ENCODE measurements around the gene GLP2R.

GLP2R gene

DNA sequence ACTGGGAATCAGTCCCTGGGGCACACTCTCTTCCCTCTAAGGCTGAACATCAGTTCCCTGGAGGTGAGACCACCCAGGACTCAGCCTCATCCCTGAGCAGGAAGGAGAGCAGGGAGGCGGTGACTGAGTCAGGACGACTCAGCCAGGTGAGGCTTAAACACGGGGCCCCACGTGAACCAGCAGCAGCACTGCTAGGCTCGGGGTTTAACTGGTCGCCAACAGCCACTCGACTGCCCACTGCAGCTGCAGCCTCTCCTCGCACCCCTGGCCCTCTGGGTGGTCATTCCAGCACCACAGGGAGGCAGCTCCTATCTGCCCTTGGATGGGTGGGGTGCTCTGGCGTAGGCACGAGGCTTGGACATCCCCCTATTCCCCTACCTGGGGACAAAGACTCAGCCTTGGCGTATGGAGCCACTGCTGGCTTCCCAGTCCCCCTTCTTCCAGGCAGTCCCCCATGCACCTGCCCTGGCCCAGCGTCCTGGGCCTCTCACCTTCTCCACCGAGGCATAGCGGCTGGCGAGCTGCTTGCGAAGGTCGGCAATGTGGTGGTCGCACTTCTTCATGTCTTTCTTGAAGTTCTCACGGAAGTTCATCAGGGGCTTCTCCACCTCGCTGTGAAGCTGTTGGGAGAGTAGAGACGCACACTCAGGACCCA, 100.6 kb downstream of the GLP2R start:
- DNase-seq = no peak

DNA sequence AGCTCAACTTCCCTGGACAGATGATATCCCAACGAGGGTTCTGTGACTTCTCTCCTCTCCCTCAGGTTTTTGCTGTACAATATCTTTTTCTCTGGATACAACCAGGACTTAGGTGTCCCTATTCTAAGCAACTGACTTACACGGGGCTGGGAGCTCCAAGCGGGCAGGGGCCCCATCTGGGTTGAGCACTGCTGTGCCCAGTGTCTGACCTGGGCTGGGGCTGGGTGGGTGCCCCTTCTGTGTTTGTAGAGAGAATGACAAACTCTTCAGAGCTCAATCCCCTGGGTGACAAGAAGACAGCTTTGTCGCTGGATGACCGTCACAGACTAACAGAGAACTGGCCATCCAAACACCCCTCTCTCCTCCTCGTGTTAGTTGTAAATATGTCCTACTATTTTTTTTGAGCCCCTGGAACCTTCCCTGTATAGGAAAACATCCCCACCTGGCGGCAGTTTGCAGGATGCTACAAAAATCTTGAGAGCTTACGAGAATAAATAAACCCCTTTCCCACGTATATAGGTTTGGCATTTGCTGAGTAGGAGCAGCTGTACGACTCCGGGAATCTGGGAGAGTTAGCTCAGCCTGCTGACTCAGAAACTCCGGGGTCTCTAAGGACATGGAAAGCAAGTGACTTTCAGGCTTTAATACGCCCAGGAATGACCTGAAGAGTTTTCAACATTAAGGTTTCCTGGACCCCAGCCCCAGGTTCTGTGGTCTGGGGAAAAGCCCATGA, 103.0 kb downstream of the GLP2R start:
- DNase-seq = no peak

DNA sequence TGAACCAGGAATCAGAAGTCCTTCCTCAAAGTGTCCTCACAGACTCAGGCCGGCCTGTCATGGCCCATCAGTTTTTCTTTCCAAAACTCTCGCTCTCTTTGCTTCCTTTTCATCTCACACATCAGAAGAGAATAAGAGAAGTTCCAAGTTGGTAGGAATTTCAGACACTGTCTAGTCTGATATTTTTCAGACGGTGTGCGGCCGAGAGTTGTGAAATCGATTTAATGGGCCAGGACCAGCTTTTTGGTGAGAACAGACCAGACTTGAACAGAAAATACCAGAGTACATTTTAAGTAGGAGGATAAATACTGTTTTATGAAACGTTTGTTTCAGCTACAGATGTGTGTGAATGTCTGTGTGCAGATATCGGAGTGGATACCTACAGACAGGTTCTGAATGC, 104.1 kb downstream of the GLP2R start:
- DNase-seq = no peak

DNA sequence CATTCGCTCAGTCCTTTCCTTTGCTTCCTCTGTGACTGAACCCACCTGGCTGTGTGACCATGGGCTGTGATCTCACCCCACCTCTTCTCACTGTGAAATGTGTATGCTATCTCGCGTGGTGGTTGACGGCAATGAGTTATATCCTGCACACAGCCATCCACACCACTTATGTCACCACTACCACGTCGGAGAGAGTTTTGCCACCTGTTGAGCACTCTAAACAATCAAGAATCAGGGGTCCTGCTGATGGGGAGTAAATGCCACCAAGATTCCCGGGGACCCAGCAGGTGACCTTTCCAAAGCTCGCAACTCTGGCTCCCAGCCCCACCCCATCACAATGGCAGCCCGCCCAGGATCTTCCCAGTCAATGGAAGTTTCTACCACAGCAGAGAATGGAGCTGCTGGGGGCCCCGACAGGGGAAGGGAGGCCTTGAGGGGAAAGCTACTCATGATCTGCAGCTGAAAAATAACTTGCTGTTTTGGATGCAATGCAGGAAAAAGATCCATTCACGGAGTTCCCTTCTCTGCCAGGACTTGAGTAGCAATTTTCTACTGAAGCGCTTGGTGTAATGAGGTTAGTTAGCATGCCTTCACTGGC, 105.5 kb downstream of the GLP2R start:
- no peak for DNase-seq

DNA sequence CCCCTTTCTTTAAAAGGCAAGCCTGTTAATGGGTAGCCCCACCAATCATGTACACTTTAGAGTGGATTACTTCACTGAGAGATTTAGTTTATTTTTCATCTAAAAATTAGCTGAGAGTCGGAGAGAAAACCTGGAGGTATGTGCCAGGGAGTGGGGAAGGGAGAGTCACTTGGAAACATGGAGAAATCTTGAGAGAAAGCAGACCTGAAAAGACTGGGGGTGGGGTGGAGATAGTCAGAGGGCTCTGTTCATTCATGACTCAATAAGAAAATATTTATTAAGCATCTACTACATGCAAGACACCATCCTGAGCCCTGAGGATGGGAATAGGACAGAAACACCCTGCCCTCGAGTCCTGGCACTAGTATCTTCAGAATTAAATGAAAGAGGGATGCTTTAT, 106.8 kb downstream of the GLP2R start:
- no peak for DNase-seq

DNA sequence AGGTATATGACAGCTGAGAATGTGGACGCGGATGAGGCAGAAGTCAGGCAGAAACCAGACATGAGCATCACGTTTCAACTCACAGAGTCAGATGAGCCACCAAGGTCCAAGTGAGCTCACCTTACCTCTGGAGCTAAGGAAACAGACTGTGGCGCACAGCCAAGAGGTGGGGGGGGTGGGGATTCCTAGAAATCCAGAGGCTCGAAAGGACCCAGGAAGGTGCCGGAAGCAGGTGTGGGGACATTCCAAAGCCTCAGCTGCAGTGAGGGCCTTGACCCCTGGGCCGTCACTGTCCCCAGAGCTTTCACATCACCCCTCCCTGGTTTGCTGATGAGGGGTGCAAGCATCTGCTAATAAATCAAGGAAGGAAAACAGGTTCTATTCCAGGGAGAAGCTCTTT, 108.6 kb downstream of the GLP2R start:
- DNase-seq = no peak

DNA sequence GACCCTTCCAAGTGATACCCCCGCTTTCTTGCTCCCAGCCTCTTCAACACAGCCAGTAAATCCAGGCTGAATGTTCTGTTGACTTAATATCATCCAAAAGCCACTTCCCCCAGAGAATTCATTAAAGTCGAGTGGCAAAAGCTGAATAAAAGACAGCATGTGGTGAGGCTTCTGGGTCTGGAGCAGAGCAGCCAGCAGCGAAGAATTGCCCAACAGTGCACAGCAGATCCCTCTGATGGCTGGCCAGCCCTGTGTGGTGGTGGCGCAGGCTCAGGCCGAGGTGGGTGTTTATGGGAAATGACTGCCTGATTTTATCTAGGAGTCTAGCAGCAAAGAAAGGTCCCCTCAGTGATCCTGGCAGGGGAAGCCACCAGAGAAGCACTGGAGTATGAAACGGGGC, 109.7 kb downstream of the GLP2R start:
- DNase-seq = no peak

DNA sequence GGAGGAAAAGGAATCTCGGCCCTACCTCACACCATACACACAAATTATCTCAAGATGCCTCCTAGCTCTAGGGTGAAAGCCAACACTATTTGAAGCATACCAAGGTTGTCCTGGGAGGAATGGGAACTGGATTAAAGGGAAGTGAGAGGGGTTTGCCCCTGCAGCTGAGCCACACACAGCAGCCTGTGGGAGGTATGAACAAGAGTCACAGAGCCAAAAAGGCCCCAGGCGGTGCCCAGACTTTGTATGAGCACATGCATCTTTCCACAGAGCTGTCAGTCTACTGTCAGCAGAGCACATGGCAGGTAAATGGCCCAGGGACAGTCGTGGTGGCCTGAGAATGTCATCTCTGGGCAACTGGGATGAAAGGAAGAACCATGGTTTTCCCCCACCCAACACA, 110.4 kb downstream of the GLP2R start:
- DNase-seq = no peak

DNA sequence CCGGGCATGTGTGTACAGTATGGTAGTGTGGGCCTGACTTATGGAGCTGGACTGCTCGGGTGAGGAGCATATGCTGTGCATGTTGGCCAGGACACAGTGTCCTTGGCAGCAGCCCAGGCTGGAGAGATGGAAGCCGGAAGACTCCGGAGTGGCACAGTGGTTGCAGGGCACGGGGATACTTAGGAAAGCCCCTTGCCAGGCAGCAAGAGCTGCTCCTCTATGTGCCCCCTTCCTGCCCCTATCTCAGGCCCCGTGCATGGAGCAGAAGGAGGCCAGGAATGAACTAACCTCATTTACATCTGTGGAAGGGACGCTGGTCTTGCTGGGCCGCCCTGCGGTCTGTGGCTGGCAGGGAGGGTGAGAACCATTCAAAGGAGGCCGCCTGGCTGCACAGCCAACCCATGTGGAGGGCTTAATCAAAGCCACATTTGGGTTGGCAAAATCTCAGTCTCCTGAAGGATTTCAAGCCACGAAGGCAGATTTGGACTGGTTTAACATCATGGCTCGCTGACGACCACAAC, 111.6 kb downstream of the GLP2R start:
- DNase-seq = no peak

DNA sequence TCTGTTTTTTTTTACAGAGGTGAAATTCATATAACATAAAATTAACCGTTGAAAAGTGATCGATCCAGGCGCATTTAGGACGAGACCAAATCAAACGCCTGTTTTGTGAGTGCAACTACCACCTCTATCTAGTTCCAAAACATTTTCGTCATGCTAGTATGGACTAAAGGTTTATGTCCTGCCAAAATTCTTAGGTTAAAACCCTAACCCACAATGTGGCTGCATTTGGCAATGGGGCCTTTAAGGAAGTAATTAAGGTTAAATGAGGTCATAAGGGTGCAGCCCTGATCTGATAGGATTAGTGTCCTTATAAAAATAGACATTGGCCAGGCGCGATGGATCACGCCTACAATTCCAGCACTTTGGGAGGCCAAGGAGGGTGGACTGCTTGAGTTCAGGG, 112.2 kb downstream of the GLP2R start:
- no peak for DNase-seq

DNA sequence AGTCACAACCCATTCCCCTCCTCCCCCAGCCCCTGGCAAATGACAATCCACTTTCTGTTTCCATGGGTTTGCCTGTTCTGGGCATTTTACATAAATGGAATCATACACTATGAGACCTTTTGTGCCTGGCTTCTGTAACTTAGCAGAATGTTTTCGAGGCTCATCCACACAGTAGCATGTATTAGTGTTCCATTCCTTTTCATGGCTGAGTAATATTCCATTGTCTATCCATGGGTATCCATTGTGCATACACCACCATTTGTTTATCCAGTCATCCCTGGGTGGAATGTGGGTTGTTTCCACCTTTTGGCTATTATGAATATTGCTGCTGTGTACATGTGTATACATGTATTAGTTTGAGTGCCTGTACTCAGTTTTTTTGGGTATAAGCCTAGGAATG, 113.0 kb downstream of the GLP2R start:
- no peak for DNase-seq

DNA sequence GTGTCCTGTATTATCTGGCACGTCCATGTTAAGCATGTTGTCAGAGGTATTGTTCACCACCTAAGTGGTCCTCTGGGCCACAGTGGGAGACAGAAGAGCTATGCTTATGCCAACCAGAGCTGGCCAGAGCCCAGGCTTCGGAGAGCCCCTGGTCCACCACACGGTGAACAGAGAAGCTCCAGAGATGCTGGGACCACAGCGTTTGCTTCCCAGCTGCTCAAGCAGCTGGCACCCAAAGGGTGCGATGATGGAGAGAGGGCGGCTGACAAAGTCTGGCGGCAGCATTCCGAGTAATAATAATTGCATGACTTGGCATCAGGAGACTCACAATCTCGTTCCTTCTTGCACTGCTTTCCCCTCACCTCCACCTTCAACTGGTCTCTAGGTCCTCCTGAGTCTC, 115.1 kb downstream of the GLP2R start:
- DNase-seq = no peak

DNA sequence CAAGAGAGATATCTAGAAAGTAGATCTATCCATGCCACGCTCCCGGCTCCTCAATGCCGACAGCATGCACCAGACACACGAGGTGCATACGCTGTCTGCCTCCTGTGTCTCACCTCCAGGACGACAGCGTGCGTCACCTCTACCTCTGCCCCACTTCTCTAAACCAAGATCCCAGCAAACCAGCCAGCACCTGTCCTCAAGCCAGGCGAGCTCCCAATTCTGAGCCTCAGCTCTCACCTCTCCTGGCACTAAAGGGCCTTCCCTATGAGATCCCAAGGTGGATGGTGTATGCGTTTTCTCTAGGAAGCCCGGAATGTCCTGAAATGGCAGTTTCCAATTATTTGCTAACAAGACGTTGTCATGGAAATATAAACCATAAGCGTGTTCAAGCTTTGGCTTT, 115.6 kb downstream of the GLP2R start:
- no peak for DNase-seq
